Measurements from ENCODE around the gene TCTN3. TPM values are rescaled to one million over a fixed set of nuclear protein-coding genes. Genes with fewer than 3 reads are reported as not detected.
A peak's percentile ranks its signal among the peaks of the same experiment; 100 is the strongest.
"Not testable (repeated sequence)": the region's sequence is repeated elsewhere in the genome, so short reads cannot be mapped to it uniquely, and the experiment has no call there.

Gene TCTN3
- total and polyA plus RNA-seq, 7 experiments from 2014 or later: 16.2 to 60.7 (median 22.8) TPM

DNA sequence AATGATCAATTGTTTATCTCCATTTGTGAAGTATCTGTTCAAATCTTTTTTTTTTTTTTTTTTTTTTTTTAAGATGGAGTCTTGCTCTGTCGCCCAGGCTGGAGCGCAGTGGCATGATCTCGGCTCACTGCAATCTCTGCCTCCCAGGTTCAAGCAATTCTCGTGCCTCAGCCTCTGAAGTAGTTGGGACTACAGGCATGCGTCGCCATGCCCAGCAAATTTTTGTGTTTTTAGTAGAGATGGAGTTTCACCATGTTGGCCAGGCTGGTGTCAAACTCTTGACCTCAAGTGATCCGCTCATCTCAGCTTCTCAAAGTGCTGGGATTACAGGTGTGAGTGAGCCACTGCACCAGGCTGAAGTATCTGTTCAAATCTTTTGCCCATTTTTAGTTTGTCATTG lies 21.1 kb downstream of the TCTN3 start:
- H3K4me3 Mint-ChIP-seq; H3K27ac ChIP-seq (ENCODE audit: low read depth, low read length); ATAC-seq; H3K27ac Mint-ChIP-seq; H3K9me3 ChIP-seq (ENCODE audit: control insufficient read depth in 2 of 3, low read length in 3 of 3); DNase-seq; H3K27me3 ChIP-seq (ENCODE audit: control insufficient read depth in 2 of 2, insufficient read depth in 2 of 2, low read length in 2 of 2); H3K27me3 Mint-ChIP-seq; intact Hi-C loops (cut with micrococcal nuclease); CTCF ChIA-PET; H3K4me1 ChIP-seq (ENCODE audit: control insufficient read depth in 2 of 2, insufficient read depth in 2 of 2, low read length in 2 of 2); H3K36me3 ChIP-seq (ENCODE audit: control insufficient read depth in 2 of 3, insufficient read depth in 3 of 3, low read length in 3 of 3); POLR2A ChIA-PET; H3K4me3 ChIP-seq (ENCODE audit: low read length); H3K4me1 Mint-ChIP-seq; H3K9me3 Mint-ChIP-seq: not testable (repeated sequence)
- H3K36me3 Mint-ChIP-seq: peaks cover 0 to 40% (median 5%) of the 10 kb centered on the region in 5 donors

DNA sequence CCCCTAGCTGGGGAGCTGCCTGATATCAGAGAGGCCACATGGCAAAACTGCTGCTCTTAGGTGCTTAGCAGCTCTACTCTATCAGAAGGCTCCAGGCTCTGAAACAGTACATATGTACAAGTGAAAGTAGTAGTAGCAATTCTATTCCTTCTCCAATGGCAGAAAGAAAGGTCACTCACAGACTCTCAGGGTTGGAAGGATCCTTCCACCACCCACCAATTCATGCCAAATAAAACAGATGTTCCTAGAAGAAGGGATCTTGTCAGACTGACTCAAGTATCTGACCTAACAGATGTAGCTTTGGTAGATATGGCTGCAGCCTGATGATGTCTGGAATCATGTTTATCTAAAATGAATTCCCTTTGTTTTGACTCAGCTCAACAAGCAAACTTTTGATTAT lies 29.2 kb downstream of the TCTN3 start:
- Mint-ChIP-seq H3K27ac (peak overlapping the region in 1 of 9 donors; percentile 51), H3K36me3 (peaks cover 0 to 22% (median 5%) of the 10 kb centered on the region in 5 donors), H3K4me1 (peaks cover 0 to 2% (median 0%) of the 10 kb centered on the region in 7 donors), H3K4me3 (no peak overlapping the region), H3K9me3 (no peaks in the 10 kb centered on the region), H3K27me3 (no peaks in the 10 kb centered on the region)
- Histone ChIP-seq H3K9me3 (ENCODE audit: control insufficient read depth in 2 of 3, low read length in 3 of 3) (no peaks in the 10 kb centered on the region), H3K27me3 (ENCODE audit: control insufficient read depth in 2 of 2, insufficient read depth in 2 of 2, low read length in 2 of 2) (no peaks in the 10 kb centered on the region), H3K4me3 (ENCODE audit: low read length) (no peak overlapping the region), H3K27ac (ENCODE audit: low read depth, low read length) (no peak overlapping the region), H3K4me1 (ENCODE audit: control insufficient read depth in 2 of 2, insufficient read depth in 2 of 2, low read length in 2 of 2) (no peaks in the 10 kb centered on the region), H3K36me3 (ENCODE audit: control insufficient read depth in 2 of 3, insufficient read depth in 3 of 3, low read length in 3 of 3) (peaks cover 0 to 6% (median 0%) of the 10 kb centered on the region in 3 experiments)
- intact Hi-C loops (cut with micrococcal nuclease): no loop called here
- ChIA-PET CTCF (no interaction called here), POLR2A (interaction anchor here (1.7 kb wide), 1 partner anchor 29 kb away, joined by 5 read pairs; the partner anchor contains the start of gene TCTN3)
- ATAC-seq (no peak), DNase-seq (no peak)

DNA sequence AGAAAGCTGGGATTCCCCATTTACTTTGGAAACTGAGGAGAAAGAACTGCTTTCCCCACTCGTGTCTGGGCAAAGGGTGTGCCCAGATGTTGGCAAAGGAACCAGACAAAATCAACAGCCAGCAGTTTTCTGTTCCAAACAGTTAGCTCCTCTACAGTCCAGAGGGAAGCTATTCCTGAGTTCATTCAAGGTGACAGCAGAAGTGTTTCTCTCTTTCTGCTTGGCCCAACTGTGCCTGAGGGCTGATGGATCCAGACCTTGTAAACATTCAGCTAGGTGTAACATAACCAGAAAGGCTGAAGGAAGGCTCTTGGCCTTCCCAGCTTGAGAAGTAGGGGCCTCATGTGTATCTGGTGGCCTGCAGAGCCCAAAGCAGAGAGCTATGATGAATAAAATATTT lies 30.2 kb downstream of the TCTN3 start:
- Mint-ChIP-seq H3K9me3 (peaks cover 0 to under 1% (median 0%) of the 10 kb centered on the region in 11 donors), H3K27me3 (peaks cover 0 to under 1% (median 0%) of the 10 kb centered on the region in 5 donors), H3K36me3 (peaks cover 0 to 12% (median 4%) of the 10 kb centered on the region in 5 donors), H3K4me1 (no peaks in the 10 kb centered on the region), H3K4me3 (no peak overlapping the region), H3K27ac (no peak overlapping the region)
- DNase-seq: no peak
- intact Hi-C loops (cut with micrococcal nuclease): no loop called here
- CTCF ChIA-PET: interaction anchor here (1.1 kb wide), 1 partner anchor 30 kb away, joined by 3 read pairs; the partner anchor contains the start of gene TCTN3
- Histone ChIP-seq H3K27ac (ENCODE audit: low read depth, low read length) (no peak overlapping the region), H3K36me3 (ENCODE audit: control insufficient read depth in 2 of 3, insufficient read depth in 3 of 3, low read length in 3 of 3) (peaks cover 0 to 6% (median 0%) of the 10 kb centered on the region in 3 experiments), H3K27me3 (ENCODE audit: control insufficient read depth in 2 of 2, insufficient read depth in 2 of 2, low read length in 2 of 2) (no peaks in the 10 kb centered on the region), H3K4me1 (ENCODE audit: control insufficient read depth in 2 of 2, insufficient read depth in 2 of 2, low read length in 2 of 2) (no peaks in the 10 kb centered on the region), H3K4me3 (ENCODE audit: low read length) (no peak overlapping the region), H3K9me3 (ENCODE audit: control insufficient read depth in 2 of 3, low read length in 3 of 3) (no peaks in the 10 kb centered on the region)
- ATAC-seq: no peak
- POLR2A ChIA-PET: interaction anchor here (1.7 kb wide), 1 partner anchor 30 kb away, joined by 5 read pairs; the partner anchor contains the start of gene TCTN3

DNA sequence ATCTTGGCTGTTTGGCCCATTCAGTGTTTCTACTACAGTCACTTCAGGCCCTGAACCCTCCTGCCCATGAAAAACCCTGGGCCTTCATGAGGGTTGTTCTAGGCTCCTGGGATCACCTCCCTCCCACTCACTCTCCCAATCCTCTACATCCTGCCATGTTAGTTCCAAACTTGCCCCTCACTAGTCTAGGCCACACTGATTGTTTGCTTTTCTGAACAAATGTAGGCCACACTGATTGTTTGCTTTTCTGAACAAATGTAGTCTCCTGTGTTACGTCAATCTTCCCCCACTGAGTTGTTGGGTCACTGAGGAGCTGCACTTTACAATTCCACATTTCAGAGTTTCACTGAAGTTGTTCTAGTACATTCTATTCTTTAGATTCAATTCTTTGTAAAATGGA lies 31.9 kb downstream of the TCTN3 start:
- H3K27me3 Mint-ChIP-seq: peaks cover 0 to 3% (median 0%) of the 10 kb centered on the region in 5 donors
- DNase-seq: no peak
- intact Hi-C loops (cut with micrococcal nuclease): no loop called here
- H3K4me1 ChIP-seq (ENCODE audit: control insufficient read depth in 2 of 2, insufficient read depth in 2 of 2, low read length in 2 of 2): peaks cover 0 to 4% of the 10 kb centered on the region in 2 donors
- ChIA-PET POLR2A (no interaction called here), CTCF (no interaction called here)
- peaks cover 0 to 12% (median 3%) of the 10 kb centered on the region in 7 donors for H3K4me1 Mint-ChIP-seq
- no peak for ATAC-seq
- peaks cover 0 to 4% (median 4%) of the 10 kb centered on the region in 5 donors for H3K36me3 Mint-ChIP-seq
- H3K27ac ChIP-seq (ENCODE audit: low read depth, low read length): no peak overlapping the region
- no peaks in the 10 kb centered on the region for H3K9me3 ChIP-seq (ENCODE audit: control insufficient read depth in 2 of 3, low read length in 3 of 3)
- H3K36me3 ChIP-seq (ENCODE audit: control insufficient read depth in 2 of 3, insufficient read depth in 3 of 3, low read length in 3 of 3): peaks cover 0 to 6% (median 0%) of the 10 kb centered on the region in 3 experiments
- H3K9me3 Mint-ChIP-seq: peaks cover 0 to 4% (median 0%) of the 10 kb centered on the region in 11 donors
- peak overlapping the region in 6 of 9 donors; percentile 1 to 71 (median 46) for H3K27ac Mint-ChIP-seq
- no peak overlapping the region for H3K4me3 Mint-ChIP-seq
- no peak overlapping the region for H3K4me3 ChIP-seq (ENCODE audit: low read length)
- H3K27me3 ChIP-seq (ENCODE audit: control insufficient read depth in 2 of 2, insufficient read depth in 2 of 2, low read length in 2 of 2): no peaks in the 10 kb centered on the region

DNA sequence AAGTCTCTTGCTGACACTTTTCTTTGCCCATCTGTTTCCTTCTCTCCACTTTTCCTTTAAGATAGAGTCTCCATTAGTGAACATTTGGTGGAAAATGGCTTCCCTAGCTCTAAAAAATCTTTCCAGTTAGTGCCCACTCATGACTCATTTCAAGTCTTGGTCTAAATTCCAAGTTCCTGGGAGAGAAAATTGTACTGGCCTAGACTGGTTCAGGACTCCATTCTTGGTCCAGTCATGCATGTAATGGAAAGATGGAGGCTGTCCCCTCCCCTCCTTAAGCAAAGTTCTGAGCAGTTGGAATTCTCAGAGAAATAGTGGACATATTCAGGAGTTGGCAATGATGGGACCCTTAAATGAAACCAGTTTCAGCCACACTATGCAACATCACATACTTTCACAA lies 33.4 kb downstream of the TCTN3 start:
- H3K4me1 Mint-ChIP-seq: peaks cover 5 to 24% (median 13%) of the 10 kb centered on the region in 7 donors
- intact Hi-C loops (cut with micrococcal nuclease): no loop called here
- Histone ChIP-seq H3K27ac (ENCODE audit: low read depth, low read length) (no peak overlapping the region), H3K9me3 (ENCODE audit: control insufficient read depth in 2 of 3, low read length in 3 of 3) (no peaks in the 10 kb centered on the region), H3K36me3 (ENCODE audit: control insufficient read depth in 2 of 3, insufficient read depth in 3 of 3, low read length in 3 of 3) (peaks cover 0 to 6% (median 0%) of the 10 kb centered on the region in 3 experiments), H3K4me1 (ENCODE audit: control insufficient read depth in 2 of 2, insufficient read depth in 2 of 2, low read length in 2 of 2) (peaks cover 6 to 11% of the 10 kb centered on the region in 2 donors), H3K27me3 (ENCODE audit: control insufficient read depth in 2 of 2, insufficient read depth in 2 of 2, low read length in 2 of 2) (no peaks in the 10 kb centered on the region), H3K4me3 (ENCODE audit: low read length) (no peak overlapping the region)
- ATAC-seq (no peak), DNase-seq (no peak)
- ChIA-PET CTCF (no interaction called here), POLR2A (interaction anchor here (1.4 kb wide), 1 partner anchor 33 kb away, joined by 4 read pairs; the partner anchor contains the start of gene TCTN3)
- peaks cover 0 to 3% (median 0%) of the 10 kb centered on the region in 5 donors for H3K27me3 Mint-ChIP-seq
- H3K9me3 Mint-ChIP-seq: peaks cover 0 to 4% (median 0%) of the 10 kb centered on the region in 11 donors
- H3K27ac Mint-ChIP-seq: no peak overlapping the region
- H3K36me3 Mint-ChIP-seq: peaks cover 0 to 7% (median 0%) of the 10 kb centered on the region in 5 donors
- no peak overlapping the region for H3K4me3 Mint-ChIP-seq

DNA sequence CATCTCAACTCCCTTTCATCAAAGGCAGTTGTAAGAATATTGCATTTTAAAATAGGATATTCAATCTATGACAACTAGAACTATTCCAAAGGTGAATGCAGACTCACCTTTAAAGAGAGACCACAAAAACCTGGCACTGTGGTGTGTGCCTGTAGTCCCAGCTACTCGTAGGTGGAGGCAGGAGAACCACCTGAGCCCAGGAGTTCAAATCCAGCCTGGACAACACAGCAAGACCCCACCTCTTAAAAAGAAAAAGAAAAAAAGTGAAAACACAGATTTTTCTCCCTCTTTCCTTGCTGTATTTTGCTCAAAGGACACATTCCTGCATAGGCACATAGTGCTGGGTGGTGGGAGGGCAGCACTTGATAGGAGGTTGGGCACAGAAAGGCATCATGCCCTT lies 36.5 kb downstream of the TCTN3 start:
- Mint-ChIP-seq H3K4me1 (peaks cover 7 to 40% (median 27%) of the 10 kb centered on the region in 7 donors), H3K27ac (peak overlapping the region in 3 of 9 donors; percentile 94 to 97 (median 94)), H3K36me3 (peaks cover 0 to 21% (median 15%) of the 10 kb centered on the region in 5 donors), H3K9me3 (peaks cover 0 to 4% (median 0%) of the 10 kb centered on the region in 11 donors), H3K4me3 (peak overlapping the region; percentile 98 to 100 (median 99)), H3K27me3 (peaks cover 0 to 3% (median 0%) of the 10 kb centered on the region in 5 donors)
- ChIA-PET POLR2A (interaction anchor here (0.8 to 1.6 kb wide), 2 partner anchors 35 to 36 kb away, joined by 3 to 6 read pairs; partner anchors contain the start of gene TCTN3), CTCF (no interaction called here)
- DNase-seq (no peak), ATAC-seq (no peak)
- Histone ChIP-seq H3K27me3 (ENCODE audit: control insufficient read depth in 2 of 2, insufficient read depth in 2 of 2, low read length in 2 of 2) (no peaks in the 10 kb centered on the region), H3K27ac (ENCODE audit: low read depth, low read length) (no peak overlapping the region), H3K4me1 (ENCODE audit: control insufficient read depth in 2 of 2, insufficient read depth in 2 of 2, low read length in 2 of 2) (peaks cover 7 to 13% of the 10 kb centered on the region in 2 donors), H3K4me3 (ENCODE audit: low read length) (peak overlapping the region; percentile 78), H3K9me3 (ENCODE audit: control insufficient read depth in 2 of 3, low read length in 3 of 3) (no peaks in the 10 kb centered on the region), H3K36me3 (ENCODE audit: control insufficient read depth in 2 of 3, insufficient read depth in 3 of 3, low read length in 3 of 3) (peaks cover 0 to 9% (median 0%) of the 10 kb centered on the region in 3 experiments)
- intact Hi-C loops (cut with micrococcal nuclease): loop anchor here in 1 of 2 donors (2.0 to 10.0 kb wide), 2 partner anchors 388 to 474 kb away; partner anchors contain the start of genes CCNJ and ZNF518A
